GM12874 (cell line): Measurements from ENCODE around the gene APBB1IP.

ENCODE experiments used
- TF ChIP-seq, protein P1 (sequence below): IDR thresholded peaks from 2 replicates; pipeline ENCODE4 v1.5.1; 2011; ENCODE audit warnings: low read depth, mild to moderate bottlenecking, control low read depth, low read length, moderate library complexity; ENCODE audit not compliant: insufficient read depth

APBB1IP gene

DNA sequence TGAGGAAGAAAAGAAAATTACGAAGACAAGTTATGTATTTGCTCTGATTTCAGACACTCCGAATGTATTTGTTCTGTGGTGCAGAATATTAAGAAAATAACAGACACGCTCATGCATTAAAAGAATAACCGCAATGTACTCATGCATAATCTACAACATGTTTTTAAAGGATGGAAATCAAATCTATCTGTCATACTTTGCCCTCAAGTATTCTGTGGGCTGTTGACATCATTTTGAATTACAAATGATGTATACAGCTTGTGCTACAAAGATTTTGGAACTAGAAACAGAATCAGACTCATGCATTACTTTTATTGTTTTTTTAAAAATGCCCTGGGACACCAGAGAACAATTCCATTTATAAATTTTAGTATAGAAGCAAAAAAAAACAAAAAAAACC, 69.9 kb downstream of the APBB1IP start:
- TF ChIP-seq, protein P1, sequence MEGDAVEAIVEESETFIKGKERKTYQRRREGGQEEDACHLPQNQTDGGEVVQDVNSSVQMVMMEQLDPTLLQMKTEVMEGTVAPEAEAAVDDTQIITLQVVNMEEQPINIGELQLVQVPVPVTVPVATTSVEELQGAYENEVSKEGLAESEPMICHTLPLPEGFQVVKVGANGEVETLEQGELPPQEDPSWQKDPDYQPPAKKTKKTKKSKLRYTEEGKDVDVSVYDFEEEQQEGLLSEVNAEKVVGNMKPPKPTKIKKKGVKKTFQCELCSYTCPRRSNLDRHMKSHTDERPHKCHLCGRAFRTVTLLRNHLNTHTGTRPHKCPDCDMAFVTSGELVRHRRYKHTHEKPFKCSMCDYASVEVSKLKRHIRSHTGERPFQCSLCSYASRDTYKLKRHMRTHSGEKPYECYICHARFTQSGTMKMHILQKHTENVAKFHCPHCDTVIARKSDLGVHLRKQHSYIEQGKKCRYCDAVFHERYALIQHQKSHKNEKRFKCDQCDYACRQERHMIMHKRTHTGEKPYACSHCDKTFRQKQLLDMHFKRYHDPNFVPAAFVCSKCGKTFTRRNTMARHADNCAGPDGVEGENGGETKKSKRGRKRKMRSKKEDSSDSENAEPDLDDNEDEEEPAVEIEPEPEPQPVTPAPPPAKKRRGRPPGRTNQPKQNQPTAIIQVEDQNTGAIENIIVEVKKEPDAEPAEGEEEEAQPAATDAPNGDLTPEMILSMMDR: no peak

DNA sequence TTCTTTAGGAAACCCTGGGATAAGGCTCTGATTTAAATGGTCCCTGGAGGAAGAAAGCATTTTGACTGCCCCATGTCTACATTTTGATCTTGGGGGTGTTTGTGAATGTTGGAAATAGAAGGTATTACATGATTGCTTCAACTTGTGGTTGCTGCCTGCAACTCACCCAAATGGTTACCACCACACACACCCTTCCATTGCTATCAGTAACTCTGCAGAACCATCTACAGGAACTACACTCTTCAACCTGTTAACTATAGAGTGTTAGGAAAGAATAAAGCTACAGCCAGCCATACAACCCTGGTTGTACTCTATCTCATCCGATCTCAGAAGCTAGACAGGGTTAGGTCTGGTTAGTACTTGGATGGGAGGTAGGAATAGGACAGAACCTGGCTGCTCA, 71.2 kb downstream of the APBB1IP start:
- TF ChIP-seq, protein P1: no peak

DNA sequence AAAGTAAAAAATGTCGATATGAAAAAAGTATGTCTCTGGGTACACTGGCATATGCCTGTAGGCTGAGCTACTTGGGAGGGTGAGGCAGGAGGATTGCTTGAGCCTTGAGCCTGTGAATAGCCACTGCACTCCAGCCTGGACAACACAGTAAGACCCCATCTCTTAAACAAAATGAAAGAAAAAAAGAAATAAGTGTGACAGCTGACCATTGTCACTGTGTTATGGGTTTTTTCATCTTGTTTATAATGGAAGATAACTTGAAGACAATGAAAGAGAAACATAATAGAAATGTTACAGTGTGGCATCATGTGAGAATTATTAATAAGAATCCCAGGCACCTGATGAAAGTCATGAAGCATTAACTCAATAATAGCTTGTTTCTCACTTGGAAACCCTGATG, 75.0 kb downstream of the APBB1IP start:
- TF ChIP-seq, protein P1: no peak

DNA sequence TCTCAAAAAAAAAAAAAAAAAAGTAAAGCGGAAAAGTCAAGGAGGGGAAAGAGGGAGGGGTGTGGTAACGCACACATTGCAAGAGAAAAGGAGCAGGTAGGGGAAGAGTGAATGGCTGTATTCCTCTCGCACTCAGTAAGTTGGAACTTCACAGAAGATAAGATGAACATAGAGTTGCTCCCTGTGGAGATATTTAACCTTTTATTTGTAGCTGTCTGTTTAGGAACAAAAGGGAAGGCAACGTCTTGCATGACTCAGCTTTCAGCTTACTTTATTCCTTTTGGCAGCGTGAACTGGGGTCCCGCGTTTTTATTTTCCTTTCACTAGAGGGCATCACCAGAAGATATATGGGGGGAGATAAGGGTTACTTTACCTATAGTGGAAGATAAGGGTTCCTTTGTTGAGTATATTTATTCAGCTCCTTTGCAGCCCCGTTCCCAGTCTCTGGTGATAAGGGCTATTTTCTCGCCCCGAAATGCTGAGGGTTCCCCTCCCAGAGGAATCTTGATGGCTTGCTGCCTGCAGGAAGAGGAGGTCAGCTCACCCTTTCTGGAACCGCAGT, 78.5 kb downstream of the APBB1IP start:
- TF ChIP-seq, protein P1: no peak

DNA sequence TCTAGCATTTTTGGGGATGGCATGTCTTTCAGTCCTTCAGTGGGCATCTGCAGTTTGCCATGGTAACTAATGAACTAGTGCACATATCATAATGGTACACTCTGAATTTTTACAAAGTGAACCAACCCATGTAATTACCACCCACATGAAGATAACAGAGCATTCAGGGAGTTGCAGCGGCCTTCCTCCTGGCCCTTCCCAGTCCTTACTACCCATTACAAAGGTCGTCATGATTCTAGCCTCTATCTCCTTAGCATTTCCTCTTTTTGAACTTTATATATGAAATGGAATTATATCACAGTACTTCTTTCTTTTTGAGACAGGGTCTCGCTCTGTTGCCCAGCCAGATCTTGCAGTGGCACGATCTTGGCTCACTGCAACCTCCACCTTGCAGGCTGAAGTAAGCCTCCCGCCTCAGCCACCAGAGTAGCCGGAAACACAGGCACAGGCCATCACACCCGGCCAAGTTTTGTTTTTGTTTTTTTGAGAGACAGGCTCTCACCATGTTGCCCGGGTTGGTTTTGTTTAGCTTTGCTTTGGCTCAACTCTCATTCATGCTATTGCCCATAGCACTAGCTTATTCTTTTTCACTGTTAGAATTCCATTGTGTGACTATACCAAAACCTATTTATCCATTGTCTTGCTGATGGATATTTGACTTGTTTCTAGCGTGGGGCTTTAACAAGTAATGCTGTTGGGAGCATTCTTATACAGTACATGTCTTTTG, 79.2 kb downstream of the APBB1IP start:
- TF ChIP-seq, protein P1: no peak

DNA sequence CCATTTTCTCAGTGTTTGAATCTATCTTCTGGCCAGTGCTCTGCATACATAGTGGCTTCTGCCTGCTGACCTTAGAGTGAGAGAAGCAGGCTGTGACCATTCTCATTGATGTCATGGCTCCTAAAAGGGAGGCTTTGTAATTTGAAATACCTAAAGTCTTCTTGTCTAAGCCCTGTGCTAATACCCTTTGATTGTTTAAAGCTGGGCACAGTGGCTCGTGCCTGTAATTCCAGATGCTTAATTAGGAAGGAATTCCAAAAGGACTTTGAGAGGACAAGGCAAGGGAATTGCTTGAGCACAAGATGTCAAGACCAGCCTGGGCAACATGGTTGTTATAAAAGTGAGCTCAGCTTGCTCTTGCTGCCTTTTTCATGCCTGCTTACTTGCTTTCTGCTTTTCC, 81.7 kb downstream of the APBB1IP start:
- TF ChIP-seq, protein P1: no peak

DNA sequence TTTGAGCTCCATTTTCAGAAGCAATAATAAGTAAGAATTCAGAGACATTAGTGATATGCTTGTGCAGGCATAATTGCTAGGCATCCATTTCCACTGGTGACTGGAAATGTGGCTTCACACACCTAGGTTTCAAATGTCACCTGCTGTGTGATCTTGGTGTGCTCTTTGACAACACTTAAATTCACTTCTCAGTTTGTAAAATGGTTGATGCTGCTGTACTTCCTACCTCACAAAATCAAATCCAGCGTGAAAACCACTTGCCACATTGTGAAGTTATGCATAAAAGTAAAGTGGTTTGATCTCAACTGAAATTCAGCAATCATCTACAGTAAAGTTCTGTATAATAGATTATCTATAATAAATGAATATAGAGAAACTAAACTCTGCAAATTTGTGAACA, 82.4 kb downstream of the APBB1IP start:
- TF ChIP-seq, protein P1: no peak
